ENCODE results near the gene THYN1. TPM values are rescaled to one million over a fixed set of nuclear protein-coding genes. Genes with fewer than 3 reads are reported as not detected.
"Not testable (repeated sequence)": the region's sequence is repeated elsewhere in the genome, so short reads cannot be mapped to it uniquely, and the experiment has no call there.

THYN1 gene
- total RNA-seq, 1 donor from 2014 or later, result 33.7 TPM

- H3K9me3 ChIP-seq, result no peaks in the 10 kb centered on the region
- no peaks in the 10 kb centered on the region for H3K27me3 ChIP-seq (ENCODE audit: low read depth)
- ATAC-seq (no peak), DNase-seq (no peak)
- peaks cover 84% of the 10 kb centered on the region for H3K36me3 ChIP-seq
- no peak for TF ChIP-seq CTCF (IDR thresholded peaks at IDR 0.05)
- no peak overlapping the region for H3K27ac ChIP-seq
- H3K4me3 ChIP-seq, result no peak overlapping the region
- peaks cover 8% of the 10 kb centered on the region for H3K4me1 ChIP-seq
- intact Hi-C loops (cut with DNase I), result no loop called here
These were observed 7.4 kb upstream of the THYN1 start for GRCh38 chr11:134260503-134260902.

GRCh38 chr11:134258577-134258976 is 5.4 kb upstream of the THYN1 start:
- peaks cover 24% of the 10 kb centered on the region for H3K4me1 ChIP-seq
- H3K27ac ChIP-seq, result no peak overlapping the region
- peaks cover 72% of the 10 kb centered on the region for H3K36me3 ChIP-seq
- no peak for DNase-seq
- intact Hi-C loops (cut with DNase I), result no loop called here
- no peak overlapping the region for H3K4me3 ChIP-seq
- H3K27me3 ChIP-seq (ENCODE audit: low read depth), result no peaks in the 10 kb centered on the region
- ATAC-seq, result peak in 1 of 2 donors; percentile 80
- H3K9me3 ChIP-seq, result no peaks in the 10 kb centered on the region
- no peak for TF ChIP-seq CTCF (IDR thresholded peaks at IDR 0.05)

GRCh38 chr11:134257101-134257500 is 3.9 kb upstream of the THYN1 start:
- peaks cover 58% of the 10 kb centered on the region for H3K36me3 ChIP-seq
- no peaks in the 10 kb centered on the region for H3K27me3 ChIP-seq (ENCODE audit: low read depth)
- DNase-seq (no peak), ATAC-seq (no peak)
- no peak for TF ChIP-seq CTCF (IDR thresholded peaks at IDR 0.05)
- no peaks in the 10 kb centered on the region for H3K9me3 ChIP-seq
- peaks cover 30% of the 10 kb centered on the region for H3K4me1 ChIP-seq
- no peak overlapping the region for H3K27ac ChIP-seq
- no peak overlapping the region for H3K4me3 ChIP-seq
- intact Hi-C loops (cut with DNase I), result no loop called here

GRCh38 chr11:134255184-134255561 is 2.0 kb upstream of the THYN1 start:
- ATAC-seq; H3K4me3 ChIP-seq; H3K9me3 ChIP-seq; DNase-seq; H3K27me3 ChIP-seq (ENCODE audit: low read depth); H3K27ac ChIP-seq; intact Hi-C loops (cut with DNase I): not testable (repeated sequence)
- Histone ChIP-seq H3K4me1 (peaks cover 46% of the 10 kb centered on the region), H3K36me3 (peaks cover 50% of the 10 kb centered on the region)

- Histone ChIP-seq H3K27ac (no peak overlapping the region), H3K4me3 (peak overlapping the region; percentile 88), H3K27me3 (ENCODE audit: low read depth) (no peaks in the 10 kb centered on the region), H3K4me1 (peaks cover 46% of the 10 kb centered on the region), H3K9me3 (no peaks in the 10 kb centered on the region), H3K36me3 (peaks cover 50% of the 10 kb centered on the region)
- intact Hi-C loops (cut with DNase I), result no loop called here
- DNase-seq (no peak), ATAC-seq (no peak)
- TF ChIP-seq CTCF (IDR thresholded peaks at IDR 0.05), result no peak
These were observed 1.5 kb upstream of the THYN1 start for GRCh38 chr11:134254433-134255183.

GRCh38 chr11:134252346-134253187 is 585 bp downstream of the THYN1 start:
- ATAC-seq (peak; percentile 9 to 35), DNase-seq (no peak)
- H3K27me3 ChIP-seq (ENCODE audit: low read depth), result no peaks in the 10 kb centered on the region
- peaks cover 50% of the 10 kb centered on the region for H3K36me3 ChIP-seq
- intact Hi-C loops (cut with DNase I), result no loop called here
- peaks cover 40% of the 10 kb centered on the region for H3K4me1 ChIP-seq
- peak overlapping the region; percentile 88 for H3K4me3 ChIP-seq
- peak overlapping the region; percentile 80 for H3K27ac ChIP-seq
- no peaks in the 10 kb centered on the region for H3K9me3 ChIP-seq
- TF ChIP-seq CTCF (IDR thresholded peaks at IDR 0.05), result no peak

Measured in lower lobe of right lung (tissue), 2 donors.